ENCODE measurements around the gene ADGRB3.
"Not testable (repeated sequence)": the region's sequence is repeated elsewhere in the genome, so short reads cannot be mapped to it uniquely, and the experiment has no call there.

The ADGRB3 gene

GRCh38 chr6:69232911-69233448 lies 597.9 kb downstream of the ADGRB3 start:
- DNase-seq (ENCODE audit: low read depth in 2 of 2) = no peak

- no peak for DNase-seq (ENCODE audit: low read depth in 2 of 2)
These were observed 603.0 kb downstream of the ADGRB3 start for GRCh38 chr6:69238067-69238466.

- no peak for DNase-seq (ENCODE audit: low read depth in 2 of 2)
These were observed 611.9 kb downstream of the ADGRB3 start for GRCh38 chr6:69246983-69247382.

- DNase-seq (ENCODE audit: low read depth in 2 of 2) = no peak
These were observed 625.9 kb downstream of the ADGRB3 start for GRCh38 chr6:69261010-69261409.

- no peak for DNase-seq (ENCODE audit: low read depth in 2 of 2)
These were observed 628.2 kb downstream of the ADGRB3 start for GRCh38 chr6:69263297-69263696.

GRCh38 chr6:69265090-69265489 lies 630.0 kb downstream of the ADGRB3 start:
- DNase-seq (ENCODE audit: low read depth in 2 of 2) = no peak

GRCh38 chr6:69265706-69266105 lies 630.6 kb downstream of the ADGRB3 start:
- DNase-seq (ENCODE audit: low read depth in 2 of 2) = no peak

- DNase-seq (ENCODE audit: low read depth in 2 of 2) = no peak
These were observed 641.1 kb downstream of the ADGRB3 start for GRCh38 chr6:69276204-69276603.

- no peak for DNase-seq (ENCODE audit: low read depth in 2 of 2)
These were observed 644.7 kb downstream of the ADGRB3 start for GRCh38 chr6:69279805-69280204.

- no peak for DNase-seq (ENCODE audit: low read depth in 2 of 2)
These were observed 645.8 kb downstream of the ADGRB3 start for GRCh38 chr6:69280858-69281257.

GRCh38 chr6:69284176-69284730 lies 649.2 kb downstream of the ADGRB3 start:
- no peak for DNase-seq (ENCODE audit: low read depth in 2 of 2)

- no peak for DNase-seq (ENCODE audit: low read depth in 2 of 2)
These were observed 650.0 kb downstream of the ADGRB3 start for GRCh38 chr6:69285054-69285453.

- DNase-seq (ENCODE audit: low read depth in 2 of 2) = no peak
These were observed 651.2 kb downstream of the ADGRB3 start for GRCh38 chr6:69286331-69286730.

- not testable (repeated sequence) for DNase-seq (ENCODE audit: low read depth in 2 of 2)
These were observed 653.1 kb downstream of the ADGRB3 start for GRCh38 chr6:69288198-69288597.

- DNase-seq (ENCODE audit: low read depth in 2 of 2) = no peak
These were observed 654.8 kb downstream of the ADGRB3 start for GRCh38 chr6:69289689-69290495.

GRCh38 chr6:69293471-69293870 lies 658.4 kb downstream of the ADGRB3 start:
- DNase-seq (ENCODE audit: low read depth in 2 of 2) = no peak

- DNase-seq (ENCODE audit: low read depth in 2 of 2) = no peak
These were observed 659.3 kb downstream of the ADGRB3 start for GRCh38 chr6:69294407-69294806.

GRCh38 chr6:69294862-69295261 lies 659.8 kb downstream of the ADGRB3 start:
- DNase-seq (ENCODE audit: low read depth in 2 of 2) = no peak

- DNase-seq (ENCODE audit: low read depth in 2 of 2) = no peak
These were observed 668.3 kb downstream of the ADGRB3 start for GRCh38 chr6:69303382-69303781.

GRCh38 chr6:69305456-69305855 lies 670.4 kb downstream of the ADGRB3 start:
- DNase-seq (ENCODE audit: low read depth in 2 of 2) = no peak

- DNase-seq (ENCODE audit: low read depth in 2 of 2) = no peak
These were observed 673.5 kb downstream of the ADGRB3 start for GRCh38 chr6:69308584-69308983.

- DNase-seq (ENCODE audit: low read depth in 2 of 2) = no peak
These were observed 676.8 kb downstream of the ADGRB3 start for GRCh38 chr6:69311888-69312287.

- DNase-seq (ENCODE audit: low read depth in 2 of 2) = no peak
These were observed 678.9 kb downstream of the ADGRB3 start for GRCh38 chr6:69314001-69314400.
